CD4-positive, alpha-beta T cell treated with Interleukin-1 beta for 1 hour (primary cell): Measurements from ENCODE around the gene ARL4C.

Experiments
- DNase-seq, 2 donors: peaks; one replicate each; pipeline ENCODE4 v3.0.0-alpha.2; 2020 to 2022

ARL4C gene

GRCh38 chr2:234496835-234497593 is at the start of gene ARL4C:
Gene ARL4C (minus strand): TSS chr2:234497081. CDS start chr2:234496586, 495 bp downstream.
- peak; percentile 75 to 76 for DNase-seq

- DNase-seq: peak; percentile 69 to 78
Observed at GRCh38 chr2:234544659-234545611, 48.1 kb upstream of the ARL4C start.

- no peak for DNase-seq
Observed at GRCh38 chr2:234542742-234543141, 45.9 kb upstream of the ARL4C start.

- no peak for DNase-seq
Observed at GRCh38 chr2:234537929-234538328, 41.0 kb upstream of the ARL4C start.

- no peak for DNase-seq
Observed at GRCh38 chr2:234536178-234536965, 39.5 kb upstream of the ARL4C start.

GRCh38 chr2:234535464-234535863 is 38.6 kb upstream of the ARL4C start:
- DNase-seq: no peak

GRCh38 chr2:234534515-234534914 is 37.6 kb upstream of the ARL4C start:
- DNase-seq: no peak

- no peak for DNase-seq
Observed at GRCh38 chr2:234533626-234534025, 36.7 kb upstream of the ARL4C start.

- no peak for DNase-seq
Observed at GRCh38 chr2:234528410-234529148, 31.7 kb upstream of the ARL4C start.

- DNase-seq: no peak
Observed at GRCh38 chr2:234526711-234527110, 29.8 kb upstream of the ARL4C start.

- DNase-seq: no peak
Observed at GRCh38 chr2:234521536-234521935, 24.7 kb upstream of the ARL4C start.

- DNase-seq: no peak
Observed at GRCh38 chr2:234518986-234519642, 22.2 kb upstream of the ARL4C start.

- no peak for DNase-seq
Observed at GRCh38 chr2:234517971-234518370, 21.1 kb upstream of the ARL4C start.

GRCh38 chr2:234514873-234515638 is 18.2 kb upstream of the ARL4C start:
- DNase-seq: no peak

- DNase-seq: no peak
Observed at GRCh38 chr2:234514099-234514498, 17.2 kb upstream of the ARL4C start.

- no peak for DNase-seq
Observed at GRCh38 chr2:234512884-234513669, 16.2 kb upstream of the ARL4C start.

GRCh38 chr2:234502919-234503285 is 6.0 kb upstream of the ARL4C start:
- DNase-seq: no peak

- no peak for DNase-seq
Observed at GRCh38 chr2:234502285-234502918, 5.5 kb upstream of the ARL4C start.

- peak; percentile 85 to 88 for DNase-seq
Observed at GRCh38 chr2:234500394-234501006, 3.6 kb upstream of the ARL4C start.
